ENCODE data around the gene STXBP3. TPM values are rescaled to one million over a fixed set of nuclear protein-coding genes. Genes with fewer than 3 reads are reported as not detected.
A peak's percentile ranks its signal among the peaks of the same experiment; 100 is the strongest.

Gene STXBP3
- total RNA-seq, 2 donors from 2014 or later, result 34.8 to 44.4 TPM

GRCh38 chr1:108845446-108845845 is 99.0 kb downstream of the STXBP3 start:
- DNase-seq (ENCODE audit: low spot score in 2 of 2) (no peak), ATAC-seq (no peak)
- H3K27ac Mint-ChIP-seq, result peak overlapping the region in 1 of 2 donors; percentile 8
- no peaks in the 10 kb centered on the region for H3K9me3 Mint-ChIP-seq
- H3K36me3 Mint-ChIP-seq, result no peaks in the 10 kb centered on the region

- Mint-ChIP-seq H3K36me3 (no peaks in the 10 kb centered on the region), H3K9me3 (no peaks in the 10 kb centered on the region), H3K27ac (peak overlapping the region in 1 of 2 donors; percentile 9)
- ATAC-seq, result no peak
- DNase-seq (ENCODE audit: low spot score in 2 of 2), result no peak
Observed at GRCh38 chr1:108845991-108846390, 99.5 kb downstream of the STXBP3 start.

DNA sequence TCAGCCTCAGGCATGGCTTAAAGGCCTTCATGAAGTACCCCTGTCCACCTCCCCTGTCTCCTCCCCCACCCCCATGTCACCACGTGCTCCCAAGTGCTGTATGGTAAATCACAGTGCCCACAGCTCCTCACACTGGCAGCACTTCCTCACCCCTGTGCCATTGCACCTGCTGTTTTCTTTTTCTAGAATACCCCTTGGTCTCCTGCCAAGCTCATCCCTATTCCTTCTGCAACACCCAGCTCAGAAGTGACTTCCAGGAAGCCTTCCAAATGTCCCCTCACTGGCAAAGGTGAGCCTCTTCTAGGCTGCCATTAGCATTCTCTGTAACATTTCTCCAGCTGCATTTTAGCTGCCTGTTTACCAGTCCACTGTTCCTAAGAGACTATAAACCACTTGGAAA is 101.0 kb downstream of the STXBP3 start:
- no peaks in the 10 kb centered on the region for H3K9me3 Mint-ChIP-seq

DNA sequence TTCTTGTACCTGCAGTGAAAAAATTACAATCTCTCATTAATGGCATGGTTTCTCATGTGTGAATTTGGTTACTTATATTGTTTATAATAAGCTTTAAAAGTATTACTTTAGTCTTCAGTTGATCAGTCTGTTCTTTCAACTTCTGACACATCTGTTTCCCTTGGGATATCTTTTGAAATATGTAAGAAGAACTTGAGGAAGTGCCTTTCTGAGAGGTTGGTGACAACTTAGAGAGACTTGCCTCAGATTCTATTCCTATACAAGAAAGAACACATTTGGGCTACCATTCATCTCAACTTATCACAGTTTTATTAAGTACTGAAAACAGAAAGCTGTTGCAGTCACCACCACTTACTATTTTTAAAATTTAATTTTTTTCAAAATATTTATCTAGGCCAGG is 102.3 kb downstream of the STXBP3 start:
- no peak overlapping the region for H3K27ac Mint-ChIP-seq
- no peaks in the 10 kb centered on the region for H3K9me3 Mint-ChIP-seq
- ATAC-seq (no peak), DNase-seq (ENCODE audit: low spot score in 2 of 2) (no peak)
- H3K36me3 Mint-ChIP-seq, result no peaks in the 10 kb centered on the region

More for the DNA sequence above, 101.0 kb downstream of the STXBP3 start:
- DNase-seq (ENCODE audit: low spot score in 2 of 2), result no peak
- H3K36me3 Mint-ChIP-seq, result no peaks in the 10 kb centered on the region
- H3K27ac Mint-ChIP-seq, result no peak overlapping the region
- no peak for ATAC-seq

- no peak for DNase-seq (ENCODE audit: low spot score in 2 of 2)
- Mint-ChIP-seq H3K9me3 (no peaks in the 10 kb centered on the region), H3K36me3 (no peaks in the 10 kb centered on the region), H3K27ac (no peak overlapping the region)
- ATAC-seq, result no peak
Observed at GRCh38 chr1:108850929-108851328, 104.5 kb downstream of the STXBP3 start.

- no peaks in the 10 kb centered on the region for H3K36me3 Mint-ChIP-seq
- no peak overlapping the region for H3K27ac Mint-ChIP-seq
- no peak for DNase-seq (ENCODE audit: low spot score in 2 of 2)
- H3K9me3 Mint-ChIP-seq, result no peaks in the 10 kb centered on the region
- ATAC-seq, result no peak
Observed at GRCh38 chr1:108851567-108851966, 105.1 kb downstream of the STXBP3 start.

GRCh38 chr1:108852221-108852975 is 105.9 kb downstream of the STXBP3 start:
- ATAC-seq, result no peak
- Mint-ChIP-seq H3K27ac (peak overlapping the region in 1 of 2 donors; percentile 38), H3K9me3 (no peaks in the 10 kb centered on the region), H3K36me3 (no peaks in the 10 kb centered on the region)
- DNase-seq (ENCODE audit: low spot score in 2 of 2), result no peak

GRCh38 chr1:108854221-108855019 is 107.9 kb downstream of the STXBP3 start:
- ATAC-seq (no peak), DNase-seq (ENCODE audit: low spot score in 2 of 2) (no peak)
- Mint-ChIP-seq H3K27ac (no peak overlapping the region), H3K36me3 (no peaks in the 10 kb centered on the region), H3K9me3 (no peaks in the 10 kb centered on the region)

GRCh38 chr1:108856994-108857393 is 110.5 kb downstream of the STXBP3 start, which contains the start of gene AKNAD1:
TSS of gene AKNAD1 (minus strand) at chr1:108857094. CDS start at chr1:108852664, 4,430 bp downstream.
- no peaks in the 10 kb centered on the region for H3K36me3 Mint-ChIP-seq
- no peak for DNase-seq (ENCODE audit: low spot score in 2 of 2)
- ATAC-seq, result no peak

GRCh38 chr1:108858230-108858950 is 111.9 kb downstream of the STXBP3 start:
- DNase-seq (ENCODE audit: low spot score in 2 of 2) (no peak), ATAC-seq (no peak)
- H3K27ac Mint-ChIP-seq, result no peak overlapping the region
- no peaks in the 10 kb centered on the region for H3K36me3 Mint-ChIP-seq
- no peaks in the 10 kb centered on the region for H3K9me3 Mint-ChIP-seq

More at GRCh38 chr1:108856994-108857393, 110.5 kb downstream of the STXBP3 start, which contains the start of gene AKNAD1:
- Mint-ChIP-seq H3K27ac (no peak within 1 kb of the TSS), H3K9me3 (no peaks in the 10 kb centered on the region)

Other genes starting within 250 kb of the STXBP3 start
- gene EEIG2, start 186.6 kb upstream of the STXBP3 start, total RNA-seq, result 10 to 100 TPM in 1 of 2 donors, 1 to 10 TPM in 1; 5.3 to 13.6 TPM
- gene HENMT1, start 85.6 kb upstream of the STXBP3 start, total RNA-seq, result 10 to 100 TPM; 14.3 to 14.5 TPM
- 10 to 100 TPM; 64.5 to 69.4 TPM for gene PRPF38B, start 54.4 kb upstream of the STXBP3 start, total RNA-seq
- gene FNDC7, start 33.8 kb upstream of the STXBP3 start, total RNA-seq, result under 1 TPM; 0.07 to 0.31 TPM
- gene AKNAD1, start 110.4 kb downstream of the STXBP3 start, total RNA-seq, result not detected
- gene GPSM2, start 130.3 kb downstream of the STXBP3 start, total RNA-seq, result 10 to 100 TPM; 17.3 to 28.1 TPM
- gene CLCC1, start 216.8 kb downstream of the STXBP3 start, total RNA-seq, result 10 to 100 TPM; 15.5 to 19.9 TPM